ENCODE measurements around the gene MAP3K14. TPM values are rescaled to one million over a fixed set of nuclear protein-coding genes. Genes with fewer than 3 reads are reported as not detected.

Gene MAP3K14
- total and polyA plus RNA-seq, 10 of the 15 experiments (the other 5 are each of a cell fraction or from before 2014, with no cell fraction given) = 2.1 to 33.3 (median 19.7) TPM

DNA sequence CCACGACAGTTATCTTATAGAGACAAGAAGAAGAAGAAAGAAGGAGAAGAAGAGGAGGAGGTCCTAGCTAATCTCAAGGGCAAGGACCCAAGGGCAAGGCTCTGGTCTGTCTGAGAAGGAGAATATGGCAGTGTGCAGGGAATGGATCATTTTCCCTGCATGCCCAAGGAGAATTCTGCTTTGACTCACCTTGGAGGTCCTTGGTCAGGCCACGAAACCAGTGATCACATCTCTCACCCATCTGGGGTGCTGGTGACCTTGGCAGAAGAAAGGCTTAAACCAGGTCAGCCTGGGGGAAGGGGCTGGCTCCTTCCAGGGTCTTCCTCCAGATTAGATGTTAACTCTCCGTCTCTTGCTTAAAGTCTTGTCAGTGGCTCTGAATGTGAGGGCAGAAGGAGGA lies 96.7 kb downstream of the MAP3K14 start:
- Histone ChIP-seq H3K9me3 (replicated peaks; ENCODE audit: control insufficient read depth, insufficient read depth, low read length) (no peaks in the 10 kb centered on the region), H3K27ac (ENCODE audit: control insufficient read depth, insufficient read depth) (no peak overlapping the region), H3K79me2 (ENCODE audit: control insufficient read depth, insufficient read depth, low read length) (peaks cover 38% of the 10 kb centered on the region), H3K4me2 (ENCODE audit: control insufficient read depth, insufficient read depth) (no peak overlapping the region; the same call in 1 of the 2 replicates), H2AFZ (ENCODE audit: control insufficient read depth, low read depth, low read length) (no peak overlapping the region), H3K36me3 (ENCODE audit: control insufficient read depth in 2 of 2, insufficient read depth in 2 of 2, low read length in 1 of 2) (no peaks in the 10 kb centered on the region), H3K9ac (ENCODE audit: control insufficient read depth, insufficient read depth, low read length) (no peak overlapping the region), H3K4me1 (ENCODE audit: control insufficient read depth, insufficient read depth, low read length) (peaks cover 23% of the 10 kb centered on the region), H4K20me1 (ENCODE audit: control insufficient read depth, insufficient read depth) (no peaks in the 10 kb centered on the region), H3K4me3 (no peak overlapping the region), H3K27me3 (replicated peaks in 1 of 2; ENCODE audit: control insufficient read depth in 2 of 2, insufficient read depth in 2 of 2, low read length in 1 of 2) (no peaks in the 10 kb centered on the region)
- 87% methylated on average over 3 of the region's 3 CpGs for WGBS (ENCODE audit: insufficient coverage, insufficient replicate concordance, low lambda C conversion rate, missing lambda C conversion rate)
- no peak for DNase-seq (ENCODE audit: low read depth, low spot score)
- TF ChIP-seq, protein P1, sequence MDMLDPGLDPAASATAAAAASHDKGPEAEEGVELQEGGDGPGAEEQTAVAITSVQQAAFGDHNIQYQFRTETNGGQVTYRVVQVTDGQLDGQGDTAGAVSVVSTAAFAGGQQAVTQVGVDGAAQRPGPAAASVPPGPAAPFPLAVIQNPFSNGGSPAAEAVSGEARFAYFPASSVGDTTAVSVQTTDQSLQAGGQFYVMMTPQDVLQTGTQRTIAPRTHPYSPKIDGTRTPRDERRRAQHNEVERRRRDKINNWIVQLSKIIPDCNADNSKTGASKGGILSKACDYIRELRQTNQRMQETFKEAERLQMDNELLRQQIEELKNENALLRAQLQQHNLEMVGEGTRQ (IDR thresholded peaks at IDR 0.05; ENCODE audit: borderline replicate concordance, low read depth, low read length) = no peak
- CTCF ChIA-PET = interaction anchor here (0.6 to 10.0 kb wide), 22 partner anchors 9 to 589 kb away, joined by 3 to 429 read pairs (median 6); partner anchors contain the start of genes ACBD4, HEXIM1 and HEXIM2
- POLR2A ChIA-PET = interaction anchor here (1.2 to 11.4 kb wide), 5 partner anchors 11 to 93 kb away, joined by 3 to 140 read pairs (median 18); partner anchors contain the start of genes HEXIM2 and MAP3K14
- in situ Hi-C loops (cut with MboI) = no loop called here
- no peak for FAIRE-seq
- RAD21 ChIA-PET (ENCODE audit: unreplicated experiment) = interaction anchor here (0.8 to 5.8 kb wide), 19 partner anchors 12 to 169 kb away, joined by 3 to 225 read pairs (median 8); partner anchors contain the start of genes ACBD4, HEXIM2 and MAP3K14
- intact Hi-C loops (cut with micrococcal nuclease; ENCODE audit: unreplicated experiment) = loop anchor here (5.0 kb wide), 1 partner anchor 57 kb away; no protein-coding TSS in a partner anchor
- ATAC-seq = no peak
- no TSS peak for BruUV-seq (replicated peaks)
- SMC1A ChIA-PET (ENCODE audit: uncharacterized antibody, unreplicated experiment) = interaction anchor here (0.6 to 7.3 kb wide), 19 partner anchors 13 to 167 kb away, joined by 3 to 201 read pairs (median 8); partner anchors contain the start of genes ACBD4 and HEXIM1

- Histone ChIP-seq H3K79me2 (ENCODE audit: control insufficient read depth, insufficient read depth, low read length) (peaks cover 28% of the 10 kb centered on the region), H3K4me1 (ENCODE audit: control insufficient read depth, insufficient read depth, low read length) (peaks cover 13% of the 10 kb centered on the region), H3K36me3 (ENCODE audit: control insufficient read depth in 2 of 2, insufficient read depth in 2 of 2, low read length in 1 of 2) (no peaks in the 10 kb centered on the region), H3K27me3 (replicated peaks in 1 of 2; ENCODE audit: control insufficient read depth in 2 of 2, insufficient read depth in 2 of 2, low read length in 1 of 2) (no peaks in the 10 kb centered on the region), H3K9me3 (replicated peaks; ENCODE audit: control insufficient read depth, insufficient read depth, low read length) (no peaks in the 10 kb centered on the region), H3K9ac (ENCODE audit: control insufficient read depth, insufficient read depth, low read length) (no peak overlapping the region), H3K4me3 (no peak overlapping the region), H3K27ac (ENCODE audit: control insufficient read depth, insufficient read depth) (no peak overlapping the region), H3K4me2 (ENCODE audit: control insufficient read depth, insufficient read depth) (no peak overlapping the region), H2AFZ (ENCODE audit: control insufficient read depth, low read depth, low read length) (no peak overlapping the region), H4K20me1 (ENCODE audit: control insufficient read depth, insufficient read depth) (no peaks in the 10 kb centered on the region)
- no peak for DNase-seq (ENCODE audit: low read depth, low spot score)
- peak; percentile 42 for ATAC-seq
- ChIA-PET POLR2A (interaction anchor here (0.7 to 11.4 kb wide), 7 partner anchors 12 to 132 kb away, joined by 3 to 140 read pairs (median 5); partner anchors contain the start of genes HEXIM2 and MAP3K14), CTCF (interaction anchor here (0.6 to 10.0 kb wide), 42 partner anchors 14 to 371 kb away, joined by 3 to 429 read pairs (median 5); partner anchors contain the start of genes ACBD4, HEXIM1 and HEXIM2), SMC1A (ENCODE audit: uncharacterized antibody, unreplicated experiment) (interaction anchor here (0.5 to 7.3 kb wide), 29 partner anchors 14 to 612 kb away, joined by 3 to 201 read pairs (median 5); partner anchors contain the start of genes ACBD4, HEXIM1 and SPATA32), RAD21 (ENCODE audit: unreplicated experiment) (interaction anchor here (0.6 to 5.8 kb wide), 40 partner anchors 11 to 421 kb away, joined by 3 to 225 read pairs (median 4); partner anchors contain the start of genes ACBD4, HEXIM1, HEXIM2 and MAP3K14)
- peak; percentile 98 for FAIRE-seq
- 13% methylated on average over 12 of the region's 12 CpGs for WGBS (ENCODE audit: insufficient coverage, insufficient replicate concordance, low lambda C conversion rate, missing lambda C conversion rate)
- intact Hi-C loops (cut with micrococcal nuclease; ENCODE audit: unreplicated experiment) = loop anchor here (1.0 to 10.0 kb wide), 3 partner anchors 16 to 616 kb away; no protein-coding TSS in a partner anchor
- in situ Hi-C loops (cut with MboI) = loop anchor here (5.0 kb wide), 1 partner anchor 168 kb away; no protein-coding TSS in a partner anchor
- BruUV-seq (replicated peaks) = no TSS peak
- no peak for TF ChIP-seq MEF2B (IDR thresholded peaks at IDR 0.05; ENCODE audit: partially characterized antibody, poor library complexity, severe bottlenecking)
- peak; percentile 98 for TF ChIP-seq SMC3 (IDR thresholded peaks at IDR 0.05; ENCODE audit: borderline replicate concordance, low read length)
- TF ChIP-seq NBN (IDR thresholded peaks at IDR 0.05) = no peak
- TF ChIP-seq IRF4 (IDR thresholded peaks at IDR 0.05; ENCODE audit: low read depth, low read length) = 0 out of 2 replicates have a peak, but pooled peaks have one; percentile 33
- no peak for TF ChIP-seq BACH1 (IDR thresholded peaks at IDR 0.05; ENCODE audit: borderline replicate concordance)
- TF ChIP-seq SMARCA5 (IDR thresholded peaks at IDR 0.05) = 0 out of 2 replicates have a peak, but pooled peaks have one; percentile 46
- peak; percentile 97 for TF ChIP-seq RAD21 (IDR thresholded peaks at IDR 0.05; ENCODE audit: insufficient read depth, low read depth, low read length)
- peak; percentile 16; the same call in 1 of the 2 replicates for TF ChIP-seq CBFB (IDR thresholded peaks at IDR 0.05; ENCODE audit: low read depth)
- TF ChIP-seq BCL11A (IDR thresholded peaks at IDR 0.05; ENCODE audit: low read depth, low read length) = no peak
- TF ChIP-seq YY1 (IDR thresholded peaks at IDR 0.05; ENCODE audit: low read depth, low read length) = peak; percentile 79; the same call in 1 of the 2 replicates
Measured at GRCh38 chr17:45218895-45219661, 97.7 kb downstream of the MAP3K14 start.

Measured in GM12878 (cell line).